HEK293 (cell line): ENCODE data around the gene NDUFV1.

Experiments used
- CTCF ChIA-PET: fragments of 350-600 bp; formaldehyde crosslinking; extraction: SDS; loops from one replicate; lab custom pipeline; 2021; ENCODE audit warnings: antibody characterized with exemption; lab: Yijun Ruan, JAX
- POLR2A ChIA-PET: fragments of 300-600 bp; formaldehyde crosslinking; extraction: SDS; loops from one replicate; lab custom pipeline; 2020; ENCODE audit warnings: antibody characterized with exemption, inconsistent platforms; lab: Yijun Ruan, JAX
- H3K27ac ChIP-seq: fragments of 200-500 bp; sonication (Bioruptor generic); 2 replicates; pipeline ENCODE4 v1.5.1; 2014; ENCODE audit warnings: low read depth, low read length, control low read depth, inconsistent platforms; ENCODE audit errors: extremely low read depth
- H3K36me3 ChIP-seq, 2 experiments: fragments of 200-500 bp in 1 of 2; sonication (Bioruptor generic) in 1 of 2; 1 replicate in 1 of 2; 2 replicates in 1 of 2; pipeline ENCODE4 v1.5.1; 2014 to 2017; ENCODE audit warnings: inconsistent platforms in 2 of 2, low read length in 2 of 2; ENCODE audit not compliant: control insufficient read depth in 2 of 2, insufficient read depth in 1 of 2
- H3K4me1 ChIP-seq: fragments of 200-500 bp; sonication (Bioruptor generic); 2 replicates; pipeline ENCODE4 v1.5.1; 2014; ENCODE audit warnings: mild to moderate bottlenecking, low read length, inconsistent platforms; ENCODE audit not compliant: control insufficient read depth, insufficient read depth
- H3K4me3 ChIP-seq: 2 replicates; pipeline ENCODE4 v1.5.1; 2011; ENCODE audit warnings: low read depth, mild to moderate bottlenecking, control low read depth, low read length, moderate library complexity
- H3K9me3 ChIP-seq: fragments of 200-500 bp; sonication (Bioruptor generic); 2 replicates; pipeline ENCODE4 v1.5.1; 2014; ENCODE audit warnings: low read depth, low read length, inconsistent platforms; ENCODE audit not compliant: control insufficient read depth, insufficient read depth
- AEBP2 ChIP-seq: fragments of 450-650 bp; formaldehyde crosslinking; IDR thresholded peaks from 2 replicates; pipeline ENCODE4 v1.5.1; 2016; ENCODE audit warnings: missing biosample characterization, missing genetic modification characterization, borderline replicate concordance
- BCL11A ChIP-seq: fragments of 450-650 bp; formaldehyde crosslinking; IDR thresholded peaks from 2 replicates; pipeline ENCODE4 v1.5.1; 2016; ENCODE audit warnings: low read depth, missing biosample characterization, missing genetic modification characterization
- GLI4 ChIP-seq: fragments of 450-650 bp; formaldehyde crosslinking; IDR thresholded peaks from 2 replicates; pipeline ENCODE4 v1.5.1; 2016; ENCODE audit warnings: missing biosample characterization, missing genetic modification characterization
- PRDM2 ChIP-seq: fragments of 450-650 bp; formaldehyde crosslinking; IDR thresholded peaks from 2 replicates; pipeline ENCODE4 v1.5.1; 2016; ENCODE audit warnings: missing biosample characterization, missing genetic modification characterization, borderline replicate concordance
- ZBTB48 ChIP-seq: fragments of 450-650 bp; formaldehyde crosslinking; IDR thresholded peaks from 2 replicates; pipeline ENCODE4 v1.5.1; 2016; ENCODE audit warnings: missing biosample characterization, missing genetic modification characterization
- ZFP41 ChIP-seq: fragments of 450-650 bp; formaldehyde crosslinking; IDR thresholded peaks from 2 replicates; pipeline ENCODE4 v1.5.1; 2016; ENCODE audit warnings: missing biosample characterization, missing genetic modification characterization, borderline replicate concordance
- ZNF140 ChIP-seq: fragments of 450-650 bp; formaldehyde crosslinking; IDR thresholded peaks from 2 replicates; pipeline ENCODE4 v1.5.1; 2016; ENCODE audit warnings: missing biosample characterization, missing genetic modification characterization
- ZNF169 ChIP-seq: fragments of 450-650 bp; formaldehyde crosslinking; IDR thresholded peaks from 2 replicates; pipeline ENCODE4 v1.5.1; 2016; ENCODE audit warnings: missing biosample characterization, missing genetic modification characterization
- ZNF175 ChIP-seq: fragments of 450-650 bp; formaldehyde crosslinking; IDR thresholded peaks from 2 replicates; pipeline ENCODE4 v1.5.1; 2016; ENCODE audit warnings: missing biosample characterization, missing genetic modification characterization
- ZNF398 ChIP-seq: fragments of 450-650 bp; formaldehyde crosslinking; IDR thresholded peaks from 2 replicates; pipeline ENCODE4 v1.5.1; 2017; ENCODE audit warnings: missing biosample characterization, missing genetic modification characterization
- ZNF521 ChIP-seq: fragments of 450-650 bp; formaldehyde crosslinking; IDR thresholded peaks from 2 replicates; pipeline ENCODE4 v1.5.1; 2017; ENCODE audit warnings: missing biosample characterization, mild to moderate bottlenecking, missing genetic modification characterization
- ZNF677 ChIP-seq: fragments of 450-650 bp; IDR thresholded peaks from 2 replicates; pipeline ENCODE4 v1.5.0; 2018; ENCODE audit warnings: missing biosample characterization, mild to moderate bottlenecking, missing genetic modification characterization, moderate library complexity
- TF ChIP-seq, protein P1 (sequence below): fragments of 450-650 bp; formaldehyde crosslinking; IDR thresholded peaks from 2 replicates; pipeline ENCODE4 v1.5.1; 2016; ENCODE audit warnings: missing biosample characterization, missing genetic modification characterization
- TF ChIP-seq, protein P2 (sequence below): fragments of 450-650 bp; formaldehyde crosslinking; IDR thresholded peaks from 2 replicates; pipeline ENCODE4 v1.5.1; 2016; ENCODE audit warnings: missing biosample characterization, missing genetic modification characterization
- TF ChIP-seq, protein P3 (sequence below): fragments of 450-650 bp; IDR thresholded peaks from 2 replicates; pipeline ENCODE4 v1.5.1; 2018; ENCODE audit warnings: missing biosample characterization, mild to moderate bottlenecking, missing genetic modification characterization

Gene NDUFV1

GRCh38 chr11:67606093-67606491, 644 bp upstream of the NDUFV1 start (continued):
- TF ChIP-seq, protein P1, sequence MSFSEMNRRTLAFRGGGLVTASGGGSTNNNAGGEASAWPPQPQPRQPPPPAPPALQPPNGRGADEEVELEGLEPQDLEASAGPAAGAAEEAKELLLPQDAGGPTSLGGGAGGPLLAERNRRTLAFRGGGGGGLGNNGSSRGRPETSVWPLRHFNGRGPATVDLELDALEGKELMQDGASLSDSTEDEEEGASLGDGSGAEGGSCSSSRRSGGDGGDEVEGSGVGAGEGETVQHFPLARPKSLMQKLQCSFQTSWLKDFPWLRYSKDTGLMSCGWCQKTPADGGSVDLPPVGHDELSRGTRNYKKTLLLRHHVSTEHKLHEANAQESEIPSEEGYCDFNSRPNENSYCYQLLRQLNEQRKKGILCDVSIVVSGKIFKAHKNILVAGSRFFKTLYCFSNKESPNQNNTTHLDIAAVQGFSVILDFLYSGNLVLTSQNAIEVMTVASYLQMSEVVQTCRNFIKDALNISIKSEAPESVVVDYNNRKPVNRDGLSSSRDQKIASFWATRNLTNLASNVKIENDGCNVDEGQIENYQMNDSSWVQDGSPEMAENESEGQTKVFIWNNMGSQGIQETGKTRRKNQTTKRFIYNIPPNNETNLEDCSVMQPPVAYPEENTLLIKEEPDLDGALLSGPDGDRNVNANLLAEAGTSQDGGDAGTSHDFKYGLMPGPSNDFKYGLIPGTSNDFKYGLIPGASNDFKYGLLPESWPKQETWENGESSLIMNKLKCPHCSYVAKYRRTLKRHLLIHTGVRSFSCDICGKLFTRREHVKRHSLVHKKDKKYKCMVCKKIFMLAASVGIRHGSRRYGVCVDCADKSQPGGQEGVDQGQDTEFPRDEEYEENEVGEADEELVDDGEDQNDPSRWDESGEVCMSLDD (tag by site-specific recombination), result no peak
- TF ChIP-seq AEBP2 (tag by site-specific recombination), result no peak

DNA sequence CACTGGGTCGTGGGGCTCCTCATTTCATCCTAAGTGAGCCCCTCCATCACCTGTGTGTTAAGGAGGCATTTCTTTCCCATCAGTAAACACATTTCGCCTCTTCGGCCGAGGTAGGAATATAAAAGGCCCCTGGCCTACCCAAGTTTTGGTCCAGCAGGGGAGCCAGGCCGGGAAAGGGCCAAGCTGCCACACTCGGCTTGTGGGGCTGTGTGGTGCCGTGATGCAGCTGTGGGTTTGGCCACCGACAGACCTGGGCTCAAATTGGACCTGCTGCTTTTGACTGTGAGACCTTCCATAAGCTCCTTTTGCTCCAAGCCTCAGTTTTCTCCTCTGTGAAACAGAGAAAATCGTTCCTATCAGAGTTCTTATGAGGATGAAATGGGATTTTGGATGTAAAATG, 771 bp downstream of the NDUFV1 start:
- peak overlapping the region; percentile 63; the same call in 1 of the 2 replicates for H3K27ac ChIP-seq
- no peak for TF ChIP-seq ZNF140 (tag by site-specific recombination)
- TF ChIP-seq, all 188 proteins: peak for 0
- POLR2A ChIA-PET, result no interaction called here

GRCh38 chr11:67608486-67608885, 1.8 kb downstream of the NDUFV1 start:
- POLR2A ChIA-PET, result no interaction called here
- Histone ChIP-seq H3K9me3 (no peaks in the 10 kb centered on the region), H3K4me3 (no peak overlapping the region), H3K27ac (no peak overlapping the region), H3K36me3 (peaks cover 0 to 51% of the 10 kb centered on the region in 2 experiments; a peak in 1 of 3 replicates), H3K4me1 (no peaks in the 10 kb centered on the region)
- CTCF ChIA-PET, result interaction anchor here (1.2 kb wide), 2 partner anchors 9 to 189 kb away, joined by 3 read pairs; no protein-coding TSS in a partner anchor
- TF ChIP-seq ZNF677 (tag by site-specific recombination), result no peak
- no peak for TF ChIP-seq ZFP41
- TF ChIP-seq ZNF175 (tag by site-specific recombination), result no peak
- no peak for TF ChIP-seq PRDM2
- no peak for TF ChIP-seq ZBTB48 (tag by site-specific recombination)
- TF ChIP-seq ZNF398 (tag by site-specific recombination), result no peak
- TF ChIP-seq, protein P2, sequence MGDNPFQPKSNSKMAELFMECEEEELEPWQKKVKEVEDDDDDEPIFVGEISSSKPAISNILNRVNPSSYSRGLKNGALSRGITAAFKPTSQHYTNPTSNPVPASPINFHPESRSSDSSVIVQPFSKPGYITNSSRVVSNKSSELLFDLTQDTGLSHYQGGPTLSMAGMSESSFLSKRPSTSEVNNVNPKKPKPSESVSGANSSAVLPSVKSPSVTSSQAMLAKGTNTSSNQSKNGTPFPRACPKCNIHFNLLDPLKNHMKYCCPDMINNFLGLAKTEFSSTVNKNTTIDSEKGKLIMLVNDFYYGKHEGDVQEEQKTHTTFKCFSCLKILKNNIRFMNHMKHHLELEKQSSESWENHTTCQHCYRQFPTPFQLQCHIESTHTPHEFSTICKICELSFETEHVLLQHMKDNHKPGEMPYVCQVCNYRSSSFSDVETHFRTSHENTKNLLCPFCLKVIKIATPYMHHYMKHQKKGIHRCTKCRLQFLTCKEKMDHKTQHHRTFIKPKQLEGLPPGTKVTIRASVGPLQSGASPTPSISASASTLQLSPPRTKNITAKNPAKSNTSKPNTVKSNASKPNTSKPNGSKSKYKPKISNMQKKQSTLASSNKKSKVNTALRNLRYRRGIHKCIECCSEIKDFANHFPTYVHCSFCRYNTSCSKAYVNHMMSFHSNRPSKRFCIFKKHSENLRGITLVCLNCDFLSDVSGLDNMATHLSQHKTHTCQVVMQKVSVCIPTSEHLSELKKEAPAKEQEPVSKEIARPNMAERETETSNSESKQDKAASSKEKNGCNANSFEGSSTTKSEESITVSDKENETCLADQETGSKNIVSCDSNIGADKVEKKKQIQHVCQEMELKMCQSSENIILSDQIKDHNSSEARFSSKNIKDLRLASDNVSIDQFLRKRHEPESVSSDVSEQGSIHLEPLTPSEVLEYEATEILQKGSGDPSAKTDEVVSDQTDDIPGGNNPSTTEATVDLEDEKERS, result no peak
- no peak for TF ChIP-seq ZNF169 (tag by site-specific recombination)
- TF ChIP-seq, protein P3, sequence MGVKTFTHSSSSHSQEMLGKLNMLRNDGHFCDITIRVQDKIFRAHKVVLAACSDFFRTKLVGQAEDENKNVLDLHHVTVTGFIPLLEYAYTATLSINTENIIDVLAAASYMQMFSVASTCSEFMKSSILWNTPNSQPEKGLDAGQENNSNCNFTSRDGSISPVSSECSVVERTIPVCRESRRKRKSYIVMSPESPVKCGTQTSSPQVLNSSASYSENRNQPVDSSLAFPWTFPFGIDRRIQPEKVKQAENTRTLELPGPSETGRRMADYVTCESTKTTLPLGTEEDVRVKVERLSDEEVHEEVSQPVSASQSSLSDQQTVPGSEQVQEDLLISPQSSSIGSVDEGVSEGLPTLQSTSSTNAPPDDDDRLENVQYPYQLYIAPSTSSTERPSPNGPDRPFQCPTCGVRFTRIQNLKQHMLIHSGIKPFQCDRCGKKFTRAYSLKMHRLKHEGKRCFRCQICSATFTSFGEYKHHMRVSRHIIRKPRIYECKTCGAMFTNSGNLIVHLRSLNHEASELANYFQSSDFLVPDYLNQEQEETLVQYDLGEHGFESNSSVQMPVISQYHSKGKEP (tag by site-specific recombination), result no peak
- no peak for TF ChIP-seq ZNF521 (tag by site-specific recombination)
- no peak for TF ChIP-seq GLI4 (tag by site-specific recombination)
- no peak for TF ChIP-seq BCL11A (tag by site-specific recombination)

More for the DNA sequence above, 771 bp downstream of the NDUFV1 start:
- Histone ChIP-seq H3K4me1 (no peaks in the 10 kb centered on the region), H3K9me3 (no peaks in the 10 kb centered on the region), H3K4me3 (peak overlapping the region; percentile 96), H3K36me3 (peaks cover 0 to 42% of the 10 kb centered on the region in 2 experiments; a peak in 1 of 3 replicates)
- CTCF ChIA-PET, result interaction anchor here (0.6 to 1.2 kb wide), 3 partner anchors 10 to 81 kb away, joined by 3 to 4 read pairs (median 3); no protein-coding TSS in a partner anchor
